WTC11 (cell line): Measurements from ENCODE around the gene RPN2. TPM values are rescaled to one million over a fixed set of nuclear protein-coding genes. Genes with fewer than 3 reads are reported as not detected.

ENCODE experiments used
- ATAC-seq: fragments of 200-7000 bp; cut with Tn5 transposase; 2 replicates; pipeline ENCODE4 v1.10.0; 2021; ENCODE audit warnings: mild to moderate bottlenecking, moderate library complexity
- CTCF ChIA-PET: fragments of 300-600 bp; sonication (Branson Sonifier 250); formaldehyde crosslinking; loops from one replicate; lab custom pipeline; 2021; ENCODE audit warnings: antibody characterized with exemption; lab: Charles Lee
- POLR2A ChIA-PET: fragments of 350-600 bp; sonication (Branson Sonifier 250); formaldehyde crosslinking; loops from one replicate; lab custom pipeline; 2021; ENCODE audit warnings: antibody characterized with exemption; lab: Charles Lee
- DNase-seq: peaks from one replicate; pipeline ENCODE4 v3.0.0; 2021; ENCODE audit warnings: low spot score
- H3K27ac Mint-ChIP-seq: 2 replicates; pipeline ENCODE4 v1.8.0; 2021; ENCODE audit warnings: mixed read lengths
- H3K27me3 Mint-ChIP-seq: 2 replicates; pipeline ENCODE4 v1.8.0; 2021; ENCODE audit warnings: low read depth, mild to moderate bottlenecking, moderate library complexity, mixed read lengths
- H3K36me3 Mint-ChIP-seq: 2 replicates; pipeline ENCODE4 v1.8.0; 2021; ENCODE audit warnings: mixed read lengths
- H3K4me1 Mint-ChIP-seq: 2 replicates; pipeline ENCODE4 v1.8.0; 2022; ENCODE audit warnings: mixed read lengths
- H3K4me3 Mint-ChIP-seq: 2 replicates; pipeline ENCODE4 v1.8.0; 2021; ENCODE audit warnings: mild to moderate bottlenecking, moderate library complexity, mixed read lengths
- H3K9me3 Mint-ChIP-seq: 2 replicates; pipeline ENCODE4 v1.8.0; 2021; ENCODE audit warnings: mixed read lengths
- AFF4 ChIP-seq: sonication (generic); formaldehyde crosslinking; IDR thresholded peaks from 2 replicates; pipeline ENCODE4 v1.8.1; 2023; ENCODE audit warnings: mild to moderate bottlenecking, missing genetic modification reagents, borderline replicate concordance
- ATF3 ChIP-seq: sonication (generic); formaldehyde crosslinking; conservative IDR thresholded peaks from 2 replicates; pipeline ENCODE4 v1.8.1; 2022; ENCODE audit warnings: mild to moderate bottlenecking, missing genetic modification reagents
- ATF6 ChIP-seq: sonication (generic); formaldehyde crosslinking; IDR thresholded peaks from 2 replicates; pipeline ENCODE4 v1.8.1; 2023; ENCODE audit warnings: mild to moderate bottlenecking, missing genetic modification reagents
- CBFB ChIP-seq: sonication (generic); formaldehyde crosslinking; IDR thresholded peaks from 2 replicates; pipeline ENCODE4 v1.8.1; 2022; ENCODE audit warnings: mild to moderate bottlenecking, low read depth, missing genetic modification reagents
- EMX1 ChIP-seq: fragments of 250-450 bp; sonication (Bioruptor Pico); IDR thresholded peaks from 2 replicates; pipeline ENCODE4 v1.8.0; 2021; ENCODE audit warnings: mild to moderate bottlenecking
- ETV6 ChIP-seq: sonication (generic); formaldehyde crosslinking; IDR thresholded peaks from 2 replicates; pipeline ENCODE4 v1.8.1; 2022; ENCODE audit warnings: mild to moderate bottlenecking, missing genetic modification reagents
- GTF2I ChIP-seq: fragments of 250-450 bp; sonication (Bioruptor Pico); conservative IDR thresholded peaks from 2 replicates; pipeline ENCODE4 v1.4.0; 2021; ENCODE audit warnings: mild to moderate bottlenecking
- HMGXB4 ChIP-seq: sonication (generic); formaldehyde crosslinking; IDR thresholded peaks from 2 replicates; pipeline ENCODE4 v1.8.1; 2023; ENCODE audit warnings: mild to moderate bottlenecking, moderate library complexity, missing genetic modification reagents
- MLX ChIP-seq: sonication (generic); formaldehyde crosslinking; IDR thresholded peaks from 2 replicates; pipeline ENCODE4 v1.8.1; 2023; ENCODE audit warnings: mild to moderate bottlenecking, missing genetic modification reagents, moderate library complexity
- MXD4 ChIP-seq: fragments of 250-450 bp; sonication (Bioruptor Pico); IDR thresholded peaks from 2 replicates; pipeline ENCODE4 v1.8.0; 2021; ENCODE audit warnings: mild to moderate bottlenecking, moderate library complexity, borderline replicate concordance
- NR1H2 ChIP-seq: sonication (generic); formaldehyde crosslinking; IDR thresholded peaks from 2 replicates; pipeline ENCODE4 v1.9.0; 2021; ENCODE audit warnings: mild to moderate bottlenecking, moderate library complexity, missing genetic modification reagents
- NR2C2 ChIP-seq: sonication (generic); formaldehyde crosslinking; IDR thresholded peaks from 2 replicates; pipeline ENCODE4 v1.8.0; 2022; ENCODE audit warnings: mild to moderate bottlenecking, missing genetic modification reagents
- OVOL2 ChIP-seq: fragments of 250-450 bp; sonication (Bioruptor Pico); IDR thresholded peaks from 2 replicates; pipeline ENCODE4 v1.9.0; 2021; ENCODE audit warnings: mild to moderate bottlenecking, borderline replicate concordance
- PREB ChIP-seq: sonication (generic); formaldehyde crosslinking; IDR thresholded peaks from 2 replicates; pipeline ENCODE4 v1.8.1; 2022; ENCODE audit warnings: mild to moderate bottlenecking, missing genetic modification reagents, moderate library complexity, borderline replicate concordance
- STAT6 ChIP-seq: sonication (generic); formaldehyde crosslinking; conservative IDR thresholded peaks from 2 replicates; pipeline ENCODE4 v1.8.1; 2023; ENCODE audit warnings: mild to moderate bottlenecking, low read depth, missing genetic modification reagents, moderate library complexity
- ZBTB21 ChIP-seq: sonication (generic); formaldehyde crosslinking; IDR thresholded peaks from 2 replicates; pipeline ENCODE4 v1.8.1; 2023; ENCODE audit warnings: mild to moderate bottlenecking, missing genetic modification reagents, borderline replicate concordance
- ZNF138 ChIP-seq: sonication (generic); formaldehyde crosslinking; conservative IDR thresholded peaks from 2 replicates; pipeline ENCODE4 v1.8.1; 2022; ENCODE audit warnings: mild to moderate bottlenecking, moderate library complexity, missing genetic modification reagents
- ZNF423 ChIP-seq: fragments of 250-450 bp; sonication (Bioruptor Pico); IDR thresholded peaks from 2 replicates; pipeline ENCODE4 v2.1.2; 2022; ENCODE audit warnings: mild to moderate bottlenecking, moderate library complexity
- total RNA-seq: library from RNA; stranded (reverse); gene quantifications from 3 replicates; pipeline ENCODE4 v1.2.3, GENCODE V29; 2021

RPN2 gene
- total RNA-seq, 1 experiment from 2014 or later, result 205 TPM

GRCh38 chr20:37249304-37249703, 70.2 kb downstream of the RPN2 start (continued):
- TF ChIP-seq MXD4 (CRISPR knock-in tag), result no peak
- TF ChIP-seq OVOL2 (CRISPR knock-in tag), result no peak
- TF ChIP-seq MLX (CRISPR knock-in tag), result no peak
- TF ChIP-seq EMX1 (CRISPR knock-in tag), result no peak
- no peak for TF ChIP-seq NR1H2
- TF ChIP-seq ATF6 (CRISPR knock-in tag), result no peak

- DNase-seq (no peak), ATAC-seq (peak; percentile 77)
- ChIA-PET CTCF (interaction anchor here (0.5 to 2.6 kb wide), 5 partner anchors 9 to 297 kb away, joined by 3 to 15 read pairs (median 5); partner anchors contain the start of genes MROH8 and RPN2), POLR2A (interaction anchor here (1.0 to 1.5 kb wide), 2 partner anchors 8 to 145 kb away, joined by 3 to 4 read pairs; no protein-coding TSS in a partner anchor)
- Mint-ChIP-seq H3K4me1 (peaks cover 14% of the 10 kb centered on the region), H3K4me3 (no peak overlapping the region), H3K36me3 (peaks cover 7% of the 10 kb centered on the region), H3K27ac (peak overlapping the region; percentile 86), H3K27me3 (no peaks in the 10 kb centered on the region), H3K9me3 (peaks cover 8% of the 10 kb centered on the region)
- peak; percentile 81 for TF ChIP-seq ZNF423 (CRISPR knock-in tag)
- no peak for TF ChIP-seq STAT6 (CRISPR knock-in tag)
These were observed 72.8 kb downstream of the RPN2 start for GRCh38 chr20:37251825-37252477.

GRCh38 chr20:37253087-37253486, 74.0 kb downstream of the RPN2 start:
- no peaks in the 10 kb centered on the region for H3K27me3 Mint-ChIP-seq
- no peak overlapping the region for H3K27ac Mint-ChIP-seq
- POLR2A ChIA-PET, result no interaction called here
- H3K4me3 Mint-ChIP-seq, result no peak overlapping the region
- peaks cover 20% of the 10 kb centered on the region for H3K4me1 Mint-ChIP-seq
- no peak for ATAC-seq
- DNase-seq, result no peak
- CTCF ChIA-PET, result no interaction called here
- H3K36me3 Mint-ChIP-seq, result peaks cover 7% of the 10 kb centered on the region
- H3K9me3 Mint-ChIP-seq, result peaks cover 8% of the 10 kb centered on the region
- TF ChIP-seq GTF2I (CRISPR knock-in tag), result no peak
- TF ChIP-seq OVOL2 (CRISPR knock-in tag), result no peak
- no peak for TF ChIP-seq AFF4 (CRISPR knock-in tag)
- no peak for TF ChIP-seq ETV6
- no peak for TF ChIP-seq HMGXB4 (CRISPR knock-in tag)
- TF ChIP-seq CBFB (CRISPR knock-in tag), result no peak
- no peak for TF ChIP-seq MLX (CRISPR knock-in tag)
- TF ChIP-seq NR2C2, result no peak
- TF ChIP-seq PREB (CRISPR knock-in tag), result no peak
- TF ChIP-seq ZNF138, result no peak
- TF ChIP-seq ATF3 (CRISPR knock-in tag), result no peak
- TF ChIP-seq ZBTB21 (CRISPR knock-in tag), result no peak
